ENCODE results near the gene LRP6. TPM values are rescaled to one million over a fixed set of nuclear protein-coding genes. Genes with fewer than 3 reads are reported as not detected.

The LRP6 gene
- total RNA-seq, 4 donors from 2014 or later: 9.5 to 21.4 (median 14.7) TPM

GRCh38 chr12:12178559-12178958, 88.3 kb downstream of the LRP6 start:
- intact Hi-C loops (cut with DNase I; ENCODE audit: low total_unique reads): no loop called here
- TF ChIP-seq CTCF (IDR thresholded peaks at IDR 0.05 in 4 of 5, conservative IDR thresholded peaks at IDR 0.05 in 1 of 5) (no peak), POLR2A (IDR thresholded peaks at IDR 0.05) (no peak)
- H3K27ac ChIP-seq: no peak overlapping the region
- in situ Hi-C loops (cut with MboI; ENCODE audit: low sequenced_read_pairs in 4 of 4): no loop called here
- H3K4me1 ChIP-seq: peaks cover 12 to 26% of the 10 kb centered on the region in 2 donors
- no peaks in the 10 kb centered on the region for H3K27me3 ChIP-seq
- no peaks in the 10 kb centered on the region for H3K9me3 ChIP-seq
- peaks cover 0 to 5% of the 10 kb centered on the region in 2 donors for H3K36me3 ChIP-seq
- no peak overlapping the region for H3K4me3 ChIP-seq
- ATAC-seq (no peak), DNase-seq (no peak)

- no peak overlapping the region for H3K4me3 ChIP-seq
- in situ Hi-C loops (cut with MboI; ENCODE audit: low sequenced_read_pairs in 4 of 4): no loop called here
- ATAC-seq (no peak), DNase-seq (no peak)
- H3K9me3 ChIP-seq: no peaks in the 10 kb centered on the region
- H3K36me3 ChIP-seq: peaks cover 0 to 5% of the 10 kb centered on the region in 2 donors
- no peak overlapping the region for H3K27ac ChIP-seq
- H3K4me1 ChIP-seq: peaks cover 12 to 17% of the 10 kb centered on the region in 2 donors
- intact Hi-C loops (cut with DNase I; ENCODE audit: low total_unique reads): no loop called here
- no peaks in the 10 kb centered on the region for H3K27me3 ChIP-seq
- no peak for TF ChIP-seq CTCF (IDR thresholded peaks at IDR 0.05 in 4 of 5, conservative IDR thresholded peaks at IDR 0.05 in 1 of 5)
- no peak for TF ChIP-seq POLR2A (IDR thresholded peaks at IDR 0.05)
These were observed 90.4 kb downstream of the LRP6 start for GRCh38 chr12:12176402-12176801.

- no peak overlapping the region for H3K27ac ChIP-seq
- ATAC-seq (no peak), DNase-seq (no peak)
- no peaks in the 10 kb centered on the region for H3K9me3 ChIP-seq
- H3K4me1 ChIP-seq: peaks cover 9 to 10% of the 10 kb centered on the region in 2 donors
- H3K36me3 ChIP-seq: no peaks in the 10 kb centered on the region
- TF ChIP-seq POLR2A (IDR thresholded peaks at IDR 0.05) (no peak), CTCF (IDR thresholded peaks at IDR 0.05 in 4 of 5, conservative IDR thresholded peaks at IDR 0.05 in 1 of 5) (no peak)
- in situ Hi-C loops (cut with MboI; ENCODE audit: low sequenced_read_pairs in 4 of 4): no loop called here
- no peaks in the 10 kb centered on the region for H3K27me3 ChIP-seq
- intact Hi-C loops (cut with DNase I; ENCODE audit: low total_unique reads): no loop called here
- no peak overlapping the region for H3K4me3 ChIP-seq
These were observed 94.8 kb downstream of the LRP6 start for GRCh38 chr12:12171991-12172511.

- Histone ChIP-seq H3K4me1 (peaks cover 8 to 15% of the 10 kb centered on the region in 2 donors), H3K9me3 (no peaks in the 10 kb centered on the region), H3K27ac (no peak overlapping the region), H3K27me3 (no peaks in the 10 kb centered on the region), H3K36me3 (no peaks in the 10 kb centered on the region), H3K4me3 (no peak overlapping the region)
- DNase-seq (no peak), ATAC-seq (no peak)
- in situ Hi-C loops (cut with MboI; ENCODE audit: low sequenced_read_pairs in 4 of 4) (no loop called here), intact Hi-C loops (cut with DNase I; ENCODE audit: low total_unique reads) (no loop called here)
- TF ChIP-seq POLR2A (IDR thresholded peaks at IDR 0.05) (no peak), CTCF (IDR thresholded peaks at IDR 0.05 in 4 of 5, conservative IDR thresholded peaks at IDR 0.05 in 1 of 5) (no peak)
These were observed 99.0 kb downstream of the LRP6 start for GRCh38 chr12:12167847-12168246.

- H3K27me3 ChIP-seq: no peaks in the 10 kb centered on the region
- no peak overlapping the region for H3K27ac ChIP-seq
- intact Hi-C loops (cut with DNase I; ENCODE audit: low total_unique reads): no loop called here
- in situ Hi-C loops (cut with MboI; ENCODE audit: low sequenced_read_pairs in 4 of 4): no loop called here
- DNase-seq: no peak
- H3K4me1 ChIP-seq: peaks cover 0 to 6% of the 10 kb centered on the region in 2 donors
- no peak for TF ChIP-seq POLR2A (IDR thresholded peaks at IDR 0.05)
- no peak for TF ChIP-seq CTCF (IDR thresholded peaks at IDR 0.05 in 4 of 5, conservative IDR thresholded peaks at IDR 0.05 in 1 of 5)
- no peaks in the 10 kb centered on the region for H3K9me3 ChIP-seq
- no peak overlapping the region for H3K4me3 ChIP-seq
- H3K36me3 ChIP-seq: no peaks in the 10 kb centered on the region
- ATAC-seq: no peak
These were observed 100.1 kb downstream of the LRP6 start for GRCh38 chr12:12166751-12167150.
